Measurements from ENCODE around the gene GNA12. TPM values are rescaled to one million over a fixed set of nuclear protein-coding genes. Genes with fewer than 3 reads are reported as not detected.
A peak's percentile ranks its signal among the peaks of the same experiment; 100 is the strongest.

The GNA12 gene
- total RNA-seq = 52.3 and 54.6 TPM in 2 replicates

- CTCF ChIA-PET = no interaction called here
- peak within 1 kb of the TSS; percentile 83 for H3K27ac Mint-ChIP-seq
- ATAC-seq (ENCODE audit: low read depth) = peak; percentile 93
Observed at GRCh38 chr7:2844153-2845033, at the start of gene GNA12. Gene GNA12 (minus strand): TSS chr7:2844308. CDS start chr7:2844161, 147 bp downstream.

GRCh38 chr7:2893411-2893861, 49.3 kb upstream of the GNA12 start:
- Mint-ChIP-seq H3K27ac (peak overlapping the region; percentile 56), H3K27me3 (no peaks in the 10 kb centered on the region), H3K4me1 (peaks cover 34% of the 10 kb centered on the region), H3K4me3 (peak overlapping the region; percentile 50), H3K9me3 (no peaks in the 10 kb centered on the region), H3K36me3 (ENCODE audit: low read depth) (no peaks in the 10 kb centered on the region)
- TF ChIP-seq CTCF (IDR thresholded peaks at IDR 0.05) = no peak
- DNase-seq (no peak), ATAC-seq (ENCODE audit: low read depth) (peak; percentile 37)
- ChIA-PET POLR2A (interaction anchor here (0.6 to 1.8 kb wide), 4 partner anchors 29 to 208 kb away, joined by 4 to 7 read pairs (median 4); no protein-coding TSS in a partner anchor), CTCF (interaction anchor here (0.6 to 2.0 kb wide), 2 partner anchors 29 to 148 kb away, joined by 3 to 7 read pairs; no protein-coding TSS in a partner anchor)
- intact Hi-C loops (cut with micrococcal nuclease) = loop anchor here (5.0 kb wide), 1 partner anchor 84 kb away; no protein-coding TSS in a partner anchor

More at GRCh38 chr7:2844153-2845033, at the start of gene GNA12:
- Mint-ChIP-seq H3K36me3 (ENCODE audit: low read depth) (peaks cover 19% of the 10 kb centered on the region), H3K4me1 (peaks cover 51% of the 10 kb centered on the region), H3K4me3 (peak within 1 kb of the TSS; percentile 87), H3K9me3 (no peaks in the 10 kb centered on the region), H3K27me3 (no peaks in the 10 kb centered on the region)
- intact Hi-C loops (cut with micrococcal nuclease) = loop anchor here (1.0 to 5.0 kb wide), 7 partner anchors 19 to 442 kb away; partner anchors contain the start of gene CHST12
- POLR2A ChIA-PET = interaction anchor here (0.7 to 1.1 kb wide), 3 partner anchors 19 to 63 kb away, joined by 3 to 10 read pairs (median 4); no protein-coding TSS in a partner anchor
- TF ChIP-seq CTCF (IDR thresholded peaks at IDR 0.05) = no peak
- peak; percentile 97 for DNase-seq

GRCh38 chr7:2892549-2892948, 48.4 kb upstream of the GNA12 start:
- Mint-ChIP-seq H3K27me3 (no peaks in the 10 kb centered on the region), H3K27ac (peak overlapping the region; percentile 2), H3K9me3 (no peaks in the 10 kb centered on the region), H3K4me3 (peak overlapping the region; percentile 12), H3K4me1 (peaks cover 34% of the 10 kb centered on the region), H3K36me3 (ENCODE audit: low read depth) (no peaks in the 10 kb centered on the region)
- POLR2A ChIA-PET = interaction anchor here (0.6 to 1.2 kb wide), 2 partner anchors 68 to 176 kb away, joined by 5 to 7 read pairs; no protein-coding TSS in a partner anchor
- intact Hi-C loops (cut with micrococcal nuclease) = loop anchor here (5.0 kb wide), 1 partner anchor 85 kb away; no protein-coding TSS in a partner anchor
- DNase-seq = no peak
- no peak for TF ChIP-seq CTCF (IDR thresholded peaks at IDR 0.05)
- CTCF ChIA-PET = interaction anchor here (0.7 kb wide), 1 partner anchor 28 kb away, joined by 4 read pairs; no protein-coding TSS in a partner anchor
- ATAC-seq (ENCODE audit: low read depth) = no peak

GRCh38 chr7:2887816-2888215, 43.7 kb upstream of the GNA12 start:
- peaks cover 12% of the 10 kb centered on the region for H3K4me1 Mint-ChIP-seq
- no peaks in the 10 kb centered on the region for H3K36me3 Mint-ChIP-seq (ENCODE audit: low read depth)
- TF ChIP-seq CTCF (IDR thresholded peaks at IDR 0.05) = no peak
- H3K4me3 Mint-ChIP-seq = no peak overlapping the region
- ChIA-PET POLR2A (no interaction called here), CTCF (interaction anchor here (1.3 to 1.9 kb wide), 3 partner anchors 24 to 786 kb away, joined by 3 to 15 read pairs (median 6); no protein-coding TSS in a partner anchor)
- no peak for ATAC-seq (ENCODE audit: low read depth)
- no peaks in the 10 kb centered on the region for H3K27me3 Mint-ChIP-seq
- DNase-seq = no peak
- H3K9me3 Mint-ChIP-seq = no peaks in the 10 kb centered on the region
- intact Hi-C loops (cut with micrococcal nuclease) = loop anchor here (1.0 to 5.0 kb wide), 5 partner anchors 156 to 834 kb away; no protein-coding TSS in a partner anchor
- H3K27ac Mint-ChIP-seq = peak overlapping the region; percentile 50

Data from activated B cell treated with CpG ODN at 0.5 μM for 24 hours (primary cell).